Stimulated activated CD8-positive, alpha-beta memory T cell treated with anti-CD3 and anti-CD28 coated beads, Interleukin-7, amount 100 ng/mL, for 4 hours (primary cell): ENCODE measurements around the gene RASA3.
A peak's percentile ranks its signal among the peaks of the same experiment; 100 is the strongest.

ENCODE experiments used
- DNase-seq, 2 donors: peaks; one replicate each; pipeline ENCODE4 v3.0.0-alpha.2; 2020; ENCODE audit warnings: low read depth in 2 of 2

The RASA3 gene

GRCh38 chr13:114055766-114056165, 76.7 kb downstream of the RASA3 start:
- DNase-seq: no peak

DNA sequence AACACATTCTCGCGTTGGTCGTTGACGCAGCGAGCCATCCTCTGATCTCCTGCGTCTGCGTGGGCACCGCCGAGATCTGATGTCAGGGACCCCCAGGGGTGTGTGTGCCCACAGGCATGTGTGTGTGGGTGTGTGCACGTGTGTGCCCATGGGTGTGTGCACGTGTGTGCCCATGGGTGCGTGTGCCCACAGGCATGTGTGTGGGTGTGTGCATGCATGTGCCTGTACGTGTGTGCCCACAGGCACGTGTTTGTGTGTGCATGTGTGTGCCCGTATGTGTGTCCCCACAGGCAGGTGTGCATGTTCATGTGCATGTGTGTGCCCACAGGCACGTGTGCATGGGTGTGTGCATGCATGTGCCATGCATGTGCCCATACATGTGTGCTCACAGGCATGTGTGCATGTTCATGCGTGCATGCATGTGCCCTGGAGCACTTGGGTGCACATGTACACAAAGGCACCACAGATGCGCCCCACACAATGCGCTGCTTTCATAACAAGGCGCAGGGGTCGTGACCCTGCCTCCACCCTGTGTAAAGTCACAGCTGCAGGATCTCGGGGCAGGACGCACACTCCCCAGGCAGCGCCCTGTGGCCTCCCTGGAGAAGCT, 77.5 kb downstream of the RASA3 start:
- DNase-seq: no peak

GRCh38 chr13:114054264-114054663, 78.2 kb downstream of the RASA3 start:
- no peak for DNase-seq

DNA sequence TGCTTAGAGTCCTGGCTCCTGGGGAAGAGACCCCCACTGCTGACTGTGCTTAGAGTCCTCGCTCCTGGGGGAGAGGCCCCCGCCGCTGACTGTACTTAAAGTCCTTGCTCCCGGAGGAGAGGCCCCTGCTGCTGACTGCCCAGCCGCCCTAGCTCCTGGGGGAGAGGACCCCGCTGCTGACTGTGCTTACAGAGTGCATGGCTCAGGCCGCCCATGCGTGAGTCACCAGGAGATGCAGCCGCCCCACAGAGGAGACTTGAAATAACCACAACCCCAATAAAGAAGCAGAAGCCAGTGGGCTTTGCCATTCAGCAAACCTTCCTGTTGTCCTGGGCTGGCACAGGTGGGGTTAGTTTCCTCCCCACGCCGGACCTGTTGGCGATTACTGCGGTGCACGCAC, 79.4 kb downstream of the RASA3 start:
- DNase-seq: no peak

DNA sequence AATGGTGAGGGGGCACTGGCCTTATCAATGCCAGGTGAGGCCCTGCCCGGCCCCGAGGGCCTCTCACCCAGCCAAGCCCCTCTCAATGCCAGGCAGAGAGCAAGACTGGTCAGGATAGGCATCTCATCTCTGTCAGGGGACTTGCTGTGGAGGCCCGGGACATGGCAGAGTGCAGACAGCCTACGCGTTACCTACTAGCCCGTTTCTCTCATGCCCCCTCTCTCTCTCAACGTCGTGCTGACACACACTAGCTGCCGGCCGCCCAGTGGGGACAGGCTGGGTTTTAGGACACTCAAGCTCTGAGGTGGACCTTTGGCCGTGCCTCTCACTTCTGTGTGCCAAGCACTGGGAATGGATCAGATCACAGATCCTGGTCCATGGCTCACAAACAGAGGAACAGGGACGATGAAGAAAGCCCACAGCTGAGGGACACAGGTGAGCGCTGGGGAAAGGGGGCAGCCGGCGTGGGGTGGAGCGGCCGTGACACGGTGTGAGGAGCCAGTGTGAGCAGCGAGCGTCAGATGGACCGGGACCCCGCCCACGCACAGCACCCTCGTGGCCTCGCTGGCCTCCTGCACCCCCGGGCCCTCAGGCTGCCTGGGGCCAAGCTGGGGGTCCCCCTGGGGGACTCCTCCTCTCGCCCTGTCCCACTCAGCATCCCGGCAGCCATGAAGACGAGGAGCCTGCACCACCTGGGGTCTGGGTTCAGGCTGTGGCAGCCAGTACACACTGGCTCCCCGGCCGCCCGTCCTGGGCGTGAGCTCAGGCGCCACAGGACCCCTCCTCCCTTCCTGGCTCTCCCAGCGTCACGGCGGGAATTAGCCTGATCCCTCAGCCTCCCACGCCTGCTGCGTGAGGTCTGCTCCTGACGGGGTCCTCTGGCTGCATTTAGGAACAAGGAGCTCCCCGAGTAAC, 81.6 kb downstream of the RASA3 start:
- no peak for DNase-seq

DNA sequence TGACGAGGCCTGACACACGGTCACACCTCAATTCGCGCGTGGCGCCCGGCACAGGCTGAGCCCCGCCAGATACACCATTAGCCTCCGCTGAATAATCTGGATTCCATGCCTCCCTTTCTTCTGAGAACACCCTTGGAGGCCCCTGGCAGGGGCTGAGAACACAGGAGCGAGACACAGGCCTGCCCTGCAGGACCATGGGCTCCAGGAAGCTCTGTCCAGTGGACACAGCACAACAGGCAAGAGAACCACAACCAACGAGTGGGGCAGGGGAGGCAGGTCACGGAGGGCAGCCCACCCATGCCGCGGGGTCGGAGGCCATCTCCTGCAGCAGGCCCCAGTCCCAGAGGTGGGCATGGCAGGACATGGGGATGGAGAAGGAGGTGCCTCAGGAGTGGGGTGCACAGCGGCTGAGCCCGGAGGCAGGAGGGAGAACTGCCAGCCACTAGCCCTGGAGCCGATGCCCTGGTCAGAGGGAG, 82.8 kb downstream of the RASA3 start:
- DNase-seq: no peak

DNA sequence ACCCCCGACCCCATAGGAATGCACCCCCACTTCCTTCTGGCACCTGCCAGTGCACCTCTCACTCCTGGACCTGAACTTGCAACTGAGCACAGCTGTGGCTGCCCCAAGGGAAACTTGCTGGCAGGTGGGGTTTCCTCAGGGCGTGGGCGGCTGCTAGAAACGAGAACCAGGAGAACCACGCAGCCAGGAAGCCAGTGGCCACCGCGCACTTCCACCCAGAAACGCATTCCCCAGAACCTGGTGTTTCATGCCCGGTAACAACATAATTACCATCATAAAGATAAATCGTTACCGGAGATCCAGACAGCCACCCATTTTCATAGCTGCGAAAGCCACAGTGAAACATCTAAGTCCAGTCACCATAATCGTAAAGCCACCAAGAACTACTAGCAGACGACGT, 83.4 kb downstream of the RASA3 start:
- peak; percentile 29 to 63 for DNase-seq

DNA sequence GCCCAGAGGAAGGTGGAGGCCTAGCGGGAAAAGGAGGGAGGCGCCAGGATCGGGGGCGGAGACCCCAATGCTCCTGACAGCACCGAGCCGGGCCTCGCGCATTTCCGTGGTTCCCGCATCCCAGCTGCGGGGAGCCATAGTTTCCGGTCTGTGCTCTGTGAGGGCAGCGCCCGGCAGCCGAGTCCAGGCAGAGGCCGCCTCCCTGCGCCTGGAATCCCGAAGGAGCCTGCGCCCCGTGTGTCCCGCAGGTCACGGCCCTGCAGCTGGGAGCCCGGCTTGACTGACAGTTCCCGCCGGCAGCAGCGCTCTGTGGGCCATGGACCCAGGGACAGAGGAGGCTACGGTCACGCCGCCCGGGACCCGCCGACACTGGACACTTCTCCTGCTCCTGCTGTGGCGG, 84.0 kb downstream of the RASA3 start:
- DNase-seq: no peak

- no peak for DNase-seq
These were observed 85.0 kb downstream of the RASA3 start for GRCh38 chr13:114047358-114047881.

DNA sequence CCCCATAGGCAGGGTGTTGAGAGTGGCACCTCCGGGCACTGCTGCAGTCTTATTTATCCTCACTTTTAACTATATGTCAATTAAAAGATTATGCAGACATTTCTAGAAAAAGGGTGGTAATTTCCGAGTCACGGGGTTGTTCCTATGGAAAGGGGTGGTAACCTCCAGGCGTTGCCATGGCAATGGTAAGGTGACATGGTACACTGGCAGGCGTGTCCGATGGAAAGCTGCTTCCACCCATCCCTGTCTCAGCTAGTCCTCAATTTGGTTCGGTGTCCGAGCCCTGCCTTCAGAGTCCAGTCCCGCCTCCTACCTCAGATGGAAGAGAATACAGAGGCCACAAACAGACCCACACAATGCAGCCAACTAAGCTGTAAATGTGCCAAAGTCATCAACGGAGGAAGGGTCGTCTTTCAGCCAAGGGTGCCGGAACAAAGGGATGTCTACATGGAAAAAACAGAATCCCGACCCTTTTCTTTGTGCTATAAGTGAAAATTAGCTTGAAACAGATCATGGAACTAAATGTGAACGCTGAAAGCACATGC, 85.9 kb downstream of the RASA3 start:
- DNase-seq: no peak

DNA sequence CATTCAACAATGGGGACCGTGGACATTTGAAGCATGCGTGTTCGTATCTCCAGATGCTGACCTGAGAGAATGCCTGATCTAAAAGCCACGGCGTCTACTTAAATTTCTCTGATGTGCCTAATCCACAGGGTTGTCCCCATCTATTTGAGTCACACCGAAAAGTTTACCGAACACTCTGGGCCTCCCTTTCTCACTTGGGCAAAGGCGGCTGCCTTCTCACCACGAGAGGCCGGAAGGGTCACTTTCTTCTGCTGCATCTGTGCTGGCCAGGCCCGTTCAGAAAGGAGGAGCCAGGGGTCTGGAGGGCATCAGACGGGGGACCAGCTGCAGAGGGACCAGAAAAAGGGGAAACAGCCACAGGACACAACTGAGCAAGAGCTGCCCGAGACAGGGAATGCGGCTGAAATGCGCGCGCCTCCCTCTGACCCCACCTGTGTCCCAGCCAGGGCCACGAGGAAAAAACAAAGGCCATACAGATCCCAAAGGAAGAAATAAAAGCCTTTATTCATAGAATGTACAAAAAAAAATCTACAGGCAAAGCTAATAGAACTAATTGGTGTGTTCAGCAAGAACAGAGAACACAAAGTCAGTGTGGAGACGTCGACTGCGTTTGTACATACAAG, 87.2 kb downstream of the RASA3 start:
- no peak for DNase-seq

GRCh38 chr13:114044486-114044885, 87.9 kb downstream of the RASA3 start:
- DNase-seq: no peak

GRCh38 chr13:114043421-114044053, 88.9 kb downstream of the RASA3 start:
- no peak for DNase-seq

GRCh38 chr13:114042066-114042815, 90.2 kb downstream of the RASA3 start:
- DNase-seq: no peak

DNA sequence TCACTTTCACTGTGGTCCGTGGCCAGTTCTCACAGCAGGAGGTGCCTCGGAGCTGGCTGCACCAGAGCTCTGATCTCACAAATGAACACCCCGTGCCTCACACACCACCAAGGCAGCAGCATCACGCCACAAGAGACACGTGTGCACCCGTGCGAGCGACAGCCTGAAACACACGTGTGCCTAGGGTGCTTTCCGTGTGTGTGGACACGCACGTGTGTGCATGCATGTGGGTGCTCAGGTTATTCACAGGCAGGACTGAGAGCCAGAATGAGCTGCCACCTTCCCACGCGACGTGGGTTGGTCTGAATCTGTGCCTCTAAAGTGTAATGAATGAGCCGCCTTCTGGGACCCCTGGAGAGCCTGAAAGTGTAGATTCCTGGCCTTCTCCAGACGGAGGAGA, 90.9 kb downstream of the RASA3 start:
- DNase-seq: no peak

- no peak for DNase-seq
These were observed 92.8 kb downstream of the RASA3 start for GRCh38 chr13:114039471-114040141.

GRCh38 chr13:114038900-114039299, 93.5 kb downstream of the RASA3 start:
- no peak for DNase-seq

DNA sequence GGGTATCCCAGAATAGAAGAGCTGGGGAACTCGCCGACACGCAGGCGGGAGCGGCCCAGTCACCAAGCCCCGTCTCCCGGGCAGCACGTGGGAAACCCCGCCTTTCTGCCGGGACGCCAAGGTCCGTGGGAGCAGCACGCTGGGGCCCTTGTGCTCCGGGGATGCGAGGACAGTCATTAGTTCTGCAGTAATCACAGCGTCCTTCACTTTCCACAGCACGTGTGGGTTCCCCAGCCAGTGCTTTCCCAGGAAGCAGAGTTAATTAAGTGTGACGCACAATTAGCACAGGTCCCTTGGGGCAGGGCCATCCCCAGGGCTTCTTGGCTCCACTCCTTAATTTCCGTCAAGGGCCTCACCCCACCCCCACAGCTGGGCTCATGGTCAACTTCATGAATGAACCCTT, 94.2 kb downstream of the RASA3 start:
- no peak for DNase-seq

- no peak for DNase-seq
These were observed 94.7 kb downstream of the RASA3 start for GRCh38 chr13:114037674-114038073.
